ENCODE data around the gene TMEM202.

Gene TMEM202

GRCh38 chr15:72361176-72361575 is 36.9 kb upstream of the TMEM202 start:
- TF ChIP-seq CREB1 (IDR thresholded peaks at IDR 0.05; ENCODE audit: low read depth) = no peak
- no peak for TF ChIP-seq RAD21 (IDR thresholded peaks at IDR 0.05; ENCODE audit: low read depth)
- no peak for TF ChIP-seq EGR1 (IDR thresholded peaks at IDR 0.05)
- TF ChIP-seq TCF12 (IDR thresholded peaks at IDR 0.05; ENCODE audit: low read depth) = no peak
- no peak for TF ChIP-seq EP300 (IDR thresholded peaks at IDR 0.05; ENCODE audit: borderline replicate concordance)
- no peak for TF ChIP-seq NFIC (IDR thresholded peaks at IDR 0.05)
- no peak for TF ChIP-seq ZBTB7A (IDR thresholded peaks at IDR 0.05; ENCODE audit: low read depth)
- TF ChIP-seq, protein P1, sequence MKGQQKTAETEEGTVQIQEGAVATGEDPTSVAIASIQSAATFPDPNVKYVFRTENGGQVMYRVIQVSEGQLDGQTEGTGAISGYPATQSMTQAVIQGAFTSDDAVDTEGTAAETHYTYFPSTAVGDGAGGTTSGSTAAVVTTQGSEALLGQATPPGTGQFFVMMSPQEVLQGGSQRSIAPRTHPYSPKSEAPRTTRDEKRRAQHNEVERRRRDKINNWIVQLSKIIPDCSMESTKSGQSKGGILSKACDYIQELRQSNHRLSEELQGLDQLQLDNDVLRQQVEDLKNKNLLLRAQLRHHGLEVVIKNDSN (IDR thresholded peaks at IDR 0.05) = no peak
- no peak for TF ChIP-seq MAX (IDR thresholded peaks at IDR 0.05)
- TF ChIP-seq TAF1 (IDR thresholded peaks at IDR 0.05; ENCODE audit: low read depth) = no peak
- TF ChIP-seq FOXM1 (IDR thresholded peaks at IDR 0.05; ENCODE audit: borderline replicate concordance, low read depth) = no peak
- TF ChIP-seq YY1 (IDR thresholded peaks at IDR 0.05; ENCODE audit: low read depth) = no peak
- no peak for TF ChIP-seq CEBPB (IDR thresholded peaks at IDR 0.05)
- TF ChIP-seq, protein P2, sequence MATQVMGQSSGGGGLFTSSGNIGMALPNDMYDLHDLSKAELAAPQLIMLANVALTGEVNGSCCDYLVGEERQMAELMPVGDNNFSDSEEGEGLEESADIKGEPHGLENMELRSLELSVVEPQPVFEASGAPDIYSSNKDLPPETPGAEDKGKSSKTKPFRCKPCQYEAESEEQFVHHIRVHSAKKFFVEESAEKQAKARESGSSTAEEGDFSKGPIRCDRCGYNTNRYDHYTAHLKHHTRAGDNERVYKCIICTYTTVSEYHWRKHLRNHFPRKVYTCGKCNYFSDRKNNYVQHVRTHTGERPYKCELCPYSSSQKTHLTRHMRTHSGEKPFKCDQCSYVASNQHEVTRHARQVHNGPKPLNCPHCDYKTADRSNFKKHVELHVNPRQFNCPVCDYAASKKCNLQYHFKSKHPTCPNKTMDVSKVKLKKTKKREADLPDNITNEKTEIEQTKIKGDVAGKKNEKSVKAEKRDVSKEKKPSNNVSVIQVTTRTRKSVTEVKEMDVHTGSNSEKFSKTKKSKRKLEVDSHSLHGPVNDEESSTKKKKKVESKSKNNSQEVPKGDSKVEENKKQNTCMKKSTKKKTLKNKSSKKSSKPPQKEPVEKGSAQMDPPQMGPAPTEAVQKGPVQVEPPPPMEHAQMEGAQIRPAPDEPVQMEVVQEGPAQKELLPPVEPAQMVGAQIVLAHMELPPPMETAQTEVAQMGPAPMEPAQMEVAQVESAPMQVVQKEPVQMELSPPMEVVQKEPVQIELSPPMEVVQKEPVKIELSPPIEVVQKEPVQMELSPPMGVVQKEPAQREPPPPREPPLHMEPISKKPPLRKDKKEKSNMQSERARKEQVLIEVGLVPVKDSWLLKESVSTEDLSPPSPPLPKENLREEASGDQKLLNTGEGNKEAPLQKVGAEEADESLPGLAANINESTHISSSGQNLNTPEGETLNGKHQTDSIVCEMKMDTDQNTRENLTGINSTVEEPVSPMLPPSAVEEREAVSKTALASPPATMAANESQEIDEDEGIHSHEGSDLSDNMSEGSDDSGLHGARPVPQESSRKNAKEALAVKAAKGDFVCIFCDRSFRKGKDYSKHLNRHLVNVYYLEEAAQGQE (IDR thresholded peaks at IDR 0.05; ENCODE audit: low read depth) = no peak
- TF ChIP-seq TEAD4 (IDR thresholded peaks at IDR 0.05) = no peak

- TF ChIP-seq TCF12 (IDR thresholded peaks at IDR 0.05; ENCODE audit: low read depth) (no peak), CREB1 (IDR thresholded peaks at IDR 0.05; ENCODE audit: low read depth) (no peak), RAD21 (IDR thresholded peaks at IDR 0.05; ENCODE audit: low read depth) (no peak), ZBTB7A (IDR thresholded peaks at IDR 0.05; ENCODE audit: low read depth) (no peak), MAX (IDR thresholded peaks at IDR 0.05) (no peak), YY1 (IDR thresholded peaks at IDR 0.05; ENCODE audit: low read depth) (no peak)
- TF ChIP-seq, protein P1 (IDR thresholded peaks at IDR 0.05) = no peak
Measured at GRCh38 chr15:72365844-72366243, 32.3 kb upstream of the TMEM202 start.

GRCh38 chr15:72368325-72368724 is 29.8 kb upstream of the TMEM202 start:
- TF ChIP-seq, protein P2 (IDR thresholded peaks at IDR 0.05; ENCODE audit: low read depth) = no peak
- TF ChIP-seq CEBPB (IDR thresholded peaks at IDR 0.05) = no peak
- TF ChIP-seq FOXM1 (IDR thresholded peaks at IDR 0.05; ENCODE audit: borderline replicate concordance, low read depth) = no peak
- TF ChIP-seq TEAD4 (IDR thresholded peaks at IDR 0.05) = no peak
- TF ChIP-seq TCF12 (IDR thresholded peaks at IDR 0.05; ENCODE audit: low read depth) = no peak
- no peak for TF ChIP-seq YY1 (IDR thresholded peaks at IDR 0.05; ENCODE audit: low read depth)
- TF ChIP-seq TAF1 (IDR thresholded peaks at IDR 0.05; ENCODE audit: low read depth) = no peak
- TF ChIP-seq EGR1 (IDR thresholded peaks at IDR 0.05) = no peak
- TF ChIP-seq, protein P1 (IDR thresholded peaks at IDR 0.05) = no peak
- no peak for TF ChIP-seq EP300 (IDR thresholded peaks at IDR 0.05; ENCODE audit: borderline replicate concordance)

DNA sequence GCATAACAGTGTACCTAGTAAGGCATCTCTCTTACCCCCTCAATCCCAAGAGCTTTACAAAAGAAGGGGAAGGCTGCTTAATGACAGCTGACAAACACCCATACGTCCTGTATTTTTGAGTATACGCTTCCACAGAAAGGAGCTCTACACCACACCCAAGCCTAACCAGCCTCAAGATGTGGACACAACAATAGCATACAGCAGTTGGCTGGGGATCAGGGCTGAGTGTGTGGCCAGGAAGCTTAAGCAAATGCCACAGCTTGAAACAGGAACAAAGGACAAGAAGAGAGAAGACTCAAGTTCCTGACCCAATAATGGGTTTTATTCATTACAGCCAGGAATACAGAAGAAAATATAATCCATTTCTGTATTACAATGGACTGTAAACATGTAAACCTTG is 29.2 kb upstream of the TMEM202 start:
- no peak for TF ChIP-seq FOXM1 (IDR thresholded peaks at IDR 0.05; ENCODE audit: borderline replicate concordance, low read depth)
- TF ChIP-seq, protein P1 (IDR thresholded peaks at IDR 0.05) = no peak
- TF ChIP-seq TAF1 (IDR thresholded peaks at IDR 0.05; ENCODE audit: low read depth) = no peak
- TF ChIP-seq NFIC (IDR thresholded peaks at IDR 0.05) = no peak
- TF ChIP-seq TEAD4 (IDR thresholded peaks at IDR 0.05) = no peak
- no peak for TF ChIP-seq EP300 (IDR thresholded peaks at IDR 0.05; ENCODE audit: borderline replicate concordance)
- no peak for TF ChIP-seq RAD21 (IDR thresholded peaks at IDR 0.05; ENCODE audit: low read depth)
- TF ChIP-seq TCF12 (IDR thresholded peaks at IDR 0.05; ENCODE audit: low read depth) = no peak

DNA sequence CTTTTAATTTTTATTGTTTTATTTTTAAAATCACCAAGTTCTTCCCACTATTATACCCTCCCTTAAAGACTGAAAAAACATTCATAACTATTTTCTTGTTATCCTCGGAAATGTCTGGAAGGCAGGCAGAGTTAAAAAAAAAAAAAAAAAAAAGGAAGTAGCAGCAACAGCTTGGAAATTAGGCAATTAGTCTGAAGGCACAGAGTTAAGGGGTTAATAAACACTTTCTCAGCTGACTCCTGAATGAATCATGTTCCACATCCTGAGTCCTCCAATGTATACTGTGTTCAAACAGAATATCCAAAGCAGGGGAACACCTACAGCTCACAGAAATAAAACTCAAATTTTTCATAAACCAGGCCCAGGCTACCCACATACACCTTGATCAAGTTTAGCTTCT is 28.1 kb upstream of the TMEM202 start:
- no peak for TF ChIP-seq RAD21 (IDR thresholded peaks at IDR 0.05; ENCODE audit: low read depth)
- TF ChIP-seq, protein P2 (IDR thresholded peaks at IDR 0.05; ENCODE audit: low read depth) = no peak
- no peak for TF ChIP-seq TEAD4 (IDR thresholded peaks at IDR 0.05)
- TF ChIP-seq CREB1 (IDR thresholded peaks at IDR 0.05; ENCODE audit: low read depth) = no peak
- TF ChIP-seq, protein P1 (IDR thresholded peaks at IDR 0.05) = no peak
- TF ChIP-seq TAF1 (IDR thresholded peaks at IDR 0.05; ENCODE audit: low read depth) = no peak
- no peak for TF ChIP-seq YY1 (IDR thresholded peaks at IDR 0.05; ENCODE audit: low read depth)
- TF ChIP-seq FOXM1 (IDR thresholded peaks at IDR 0.05; ENCODE audit: borderline replicate concordance, low read depth) = no peak
